Measurements from ENCODE around the gene PIGQ.
A peak's percentile ranks its signal among the peaks of the same experiment; 100 is the strongest.
"Not testable (repeated sequence)": the region's sequence is repeated elsewhere in the genome, so short reads cannot be mapped to it uniquely, and the experiment has no call there.

Gene PIGQ

DNA sequence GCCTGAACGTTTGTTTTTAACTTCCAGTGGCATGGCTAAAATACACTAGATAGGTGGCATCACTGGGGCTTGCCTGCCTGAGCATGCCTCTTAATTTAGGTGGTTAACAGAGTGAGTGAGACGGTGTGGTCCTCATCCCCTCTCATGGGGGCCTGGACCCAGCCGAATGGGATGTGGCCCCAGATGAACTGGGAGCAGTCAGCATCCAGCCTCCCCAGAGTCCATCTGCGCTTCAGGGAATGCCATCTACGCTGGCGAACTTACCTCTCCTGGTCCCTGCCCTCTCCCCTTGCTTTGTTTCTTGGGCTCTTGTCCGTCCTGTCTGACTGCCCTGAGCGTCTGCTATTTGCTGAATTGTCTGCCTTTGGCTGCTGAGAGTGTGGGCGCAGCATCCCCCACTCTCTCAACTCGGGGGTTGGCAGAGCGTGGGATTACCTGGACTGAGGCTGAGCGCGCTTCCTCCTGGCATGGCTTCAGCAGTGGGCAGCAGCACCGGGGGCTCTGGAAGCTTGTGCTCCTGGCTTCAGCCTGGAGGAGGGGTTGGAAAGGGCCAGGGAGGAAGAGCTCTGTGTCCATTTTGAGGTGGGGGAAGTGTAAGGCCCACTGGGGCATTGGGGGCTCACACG is 22.2 kb downstream of the PIGQ start:
- H3K4me3 ChIP-seq (ENCODE audit: low read length in 2 of 2): no peak overlapping the region
- H3K27ac ChIP-seq (ENCODE audit: low read length): no peak overlapping the region
- H3K27me3 ChIP-seq (ENCODE audit: control insufficient read depth in 1 of 2, insufficient read depth in 2 of 2, low read length in 2 of 2): no peaks in the 10 kb centered on the region
- H3K9ac ChIP-seq (ENCODE audit: low read length in 2 of 2): peak overlapping the region in 1 of 2 donors; percentile 21
- H3K4me1 ChIP-seq (ENCODE audit: control insufficient read depth, insufficient read depth, low read length): peaks cover 43% of the 10 kb centered on the region
- peaks cover 0 to 5% of the 10 kb centered on the region in 2 donors for H3K36me3 ChIP-seq (ENCODE audit: control insufficient read depth in 2 of 2, insufficient read depth in 2 of 2, low read length in 2 of 2)
- no peaks in the 10 kb centered on the region for H3K9me3 ChIP-seq (ENCODE audit: control insufficient read depth in 2 of 2, low read length in 2 of 2)

- no peak overlapping the region for H3K4me3 ChIP-seq (ENCODE audit: low read length in 2 of 2)
These were observed 22.9 kb downstream of the PIGQ start for GRCh38 chr16:592518-593306.

GRCh38 chr16:593406-593805 is 23.6 kb downstream of the PIGQ start:
- H3K27ac ChIP-seq (ENCODE audit: low read length): no peak overlapping the region
- H3K9ac ChIP-seq (ENCODE audit: low read length in 2 of 2): no peak overlapping the region
- peaks cover 30% of the 10 kb centered on the region for H3K4me1 ChIP-seq (ENCODE audit: control insufficient read depth, insufficient read depth, low read length)

More at GRCh38 chr16:592518-593306, 22.9 kb downstream of the PIGQ start:
- Histone ChIP-seq H3K27me3 (ENCODE audit: control insufficient read depth in 1 of 2, insufficient read depth in 2 of 2, low read length in 2 of 2) (no peaks in the 10 kb centered on the region), H3K27ac (ENCODE audit: low read length) (no peak overlapping the region), H3K36me3 (ENCODE audit: control insufficient read depth in 2 of 2, insufficient read depth in 2 of 2, low read length in 2 of 2) (peaks cover 0 to 5% of the 10 kb centered on the region in 2 donors), H3K4me1 (ENCODE audit: control insufficient read depth, insufficient read depth, low read length) (peaks cover 37% of the 10 kb centered on the region), H3K9me3 (ENCODE audit: control insufficient read depth in 2 of 2, low read length in 2 of 2) (no peaks in the 10 kb centered on the region), H3K9ac (ENCODE audit: low read length in 2 of 2) (no peak overlapping the region)

GRCh38 chr16:593807-594206 is 24.0 kb downstream of the PIGQ start:
- no peak overlapping the region for H3K9ac ChIP-seq (ENCODE audit: low read length in 2 of 2)
- H3K27me3 ChIP-seq (ENCODE audit: control insufficient read depth in 1 of 2, insufficient read depth in 2 of 2, low read length in 2 of 2): no peaks in the 10 kb centered on the region
- peaks cover 0 to 5% of the 10 kb centered on the region in 2 donors for H3K36me3 ChIP-seq (ENCODE audit: control insufficient read depth in 2 of 2, insufficient read depth in 2 of 2, low read length in 2 of 2)
- H3K27ac ChIP-seq (ENCODE audit: low read length): no peak overlapping the region
- no peaks in the 10 kb centered on the region for H3K9me3 ChIP-seq (ENCODE audit: control insufficient read depth in 2 of 2, low read length in 2 of 2)
- peaks cover 26% of the 10 kb centered on the region for H3K4me1 ChIP-seq (ENCODE audit: control insufficient read depth, insufficient read depth, low read length)
- no peak overlapping the region for H3K4me3 ChIP-seq (ENCODE audit: low read length in 2 of 2)

More at GRCh38 chr16:593406-593805, 23.6 kb downstream of the PIGQ start:
- Histone ChIP-seq H3K9me3 (ENCODE audit: control insufficient read depth in 2 of 2, low read length in 2 of 2) (no peaks in the 10 kb centered on the region), H3K36me3 (ENCODE audit: control insufficient read depth in 2 of 2, insufficient read depth in 2 of 2, low read length in 2 of 2) (peaks cover 0 to 5% of the 10 kb centered on the region in 2 donors), H3K27me3 (ENCODE audit: control insufficient read depth in 1 of 2, insufficient read depth in 2 of 2, low read length in 2 of 2) (no peaks in the 10 kb centered on the region), H3K4me3 (ENCODE audit: low read length in 2 of 2) (no peak overlapping the region)

GRCh38 chr16:595094-595528 is 25.3 kb downstream of the PIGQ start:
- Histone ChIP-seq H3K9me3 (ENCODE audit: control insufficient read depth in 2 of 2, low read length in 2 of 2) (no peaks in the 10 kb centered on the region), H3K9ac (ENCODE audit: low read length in 2 of 2) (no peak overlapping the region), H3K27ac (ENCODE audit: low read length) (no peak overlapping the region), H3K27me3 (ENCODE audit: control insufficient read depth in 1 of 2, insufficient read depth in 2 of 2, low read length in 2 of 2) (no peaks in the 10 kb centered on the region), H3K4me1 (ENCODE audit: control insufficient read depth, insufficient read depth, low read length) (peaks cover 25% of the 10 kb centered on the region), H3K36me3 (ENCODE audit: control insufficient read depth in 2 of 2, insufficient read depth in 2 of 2, low read length in 2 of 2) (peaks cover 3 to 11% of the 10 kb centered on the region in 2 donors), H3K4me3 (ENCODE audit: low read length in 2 of 2) (no peak overlapping the region)

GRCh38 chr16:595942-596735 is 26.4 kb downstream of the PIGQ start:
- Histone ChIP-seq H3K4me1 (ENCODE audit: control insufficient read depth, insufficient read depth, low read length) (peaks cover 16% of the 10 kb centered on the region), H3K9me3 (ENCODE audit: control insufficient read depth in 2 of 2, low read length in 2 of 2) (no peaks in the 10 kb centered on the region), H3K27me3 (ENCODE audit: control insufficient read depth in 1 of 2, insufficient read depth in 2 of 2, low read length in 2 of 2) (no peaks in the 10 kb centered on the region), H3K4me3 (ENCODE audit: low read length in 2 of 2) (no peak overlapping the region), H3K27ac (ENCODE audit: low read length) (no peak overlapping the region), H3K36me3 (ENCODE audit: control insufficient read depth in 2 of 2, insufficient read depth in 2 of 2, low read length in 2 of 2) (peaks cover 4 to 13% of the 10 kb centered on the region in 2 donors), H3K9ac (ENCODE audit: low read length in 2 of 2) (no peak overlapping the region)

DNA sequence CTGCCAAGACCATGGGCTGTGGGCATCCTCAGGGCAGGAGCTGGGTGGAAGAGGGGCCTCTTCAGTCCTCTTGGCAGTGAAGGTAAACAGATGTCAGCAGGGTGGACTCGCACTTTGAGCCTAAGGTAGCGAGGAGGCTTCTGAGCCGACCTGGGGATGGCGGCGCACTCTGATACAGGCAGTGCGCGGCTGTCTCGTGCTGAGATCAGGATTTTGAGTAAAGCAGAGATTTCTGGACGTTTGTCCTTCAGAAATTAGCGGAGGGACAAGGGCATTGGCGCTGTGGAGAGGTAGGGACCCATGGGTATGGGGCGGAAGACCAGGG is 26.9 kb downstream of the PIGQ start:
- Histone ChIP-seq H3K4me3 (ENCODE audit: low read length in 2 of 2) (no peak overlapping the region), H3K36me3 (ENCODE audit: control insufficient read depth in 2 of 2, insufficient read depth in 2 of 2, low read length in 2 of 2) (peaks cover 6 to 13% of the 10 kb centered on the region in 2 donors), H3K9ac (ENCODE audit: low read length in 2 of 2) (no peak overlapping the region), H3K9me3 (ENCODE audit: control insufficient read depth in 2 of 2, low read length in 2 of 2) (no peaks in the 10 kb centered on the region), H3K27ac (ENCODE audit: low read length) (no peak overlapping the region), H3K27me3 (ENCODE audit: control insufficient read depth in 1 of 2, insufficient read depth in 2 of 2, low read length in 2 of 2) (no peaks in the 10 kb centered on the region), H3K4me1 (ENCODE audit: control insufficient read depth, insufficient read depth, low read length) (peaks cover 12% of the 10 kb centered on the region)

- H3K36me3 ChIP-seq (ENCODE audit: control insufficient read depth in 2 of 2, insufficient read depth in 2 of 2, low read length in 2 of 2): peaks cover 6 to 13% of the 10 kb centered on the region in 2 donors
- not testable (repeated sequence) for H3K4me3 ChIP-seq (ENCODE audit: low read length in 2 of 2); H3K27me3 ChIP-seq (ENCODE audit: control insufficient read depth in 1 of 2, insufficient read depth in 2 of 2, low read length in 2 of 2); H3K27ac ChIP-seq (ENCODE audit: low read length); H3K9me3 ChIP-seq (ENCODE audit: control insufficient read depth in 2 of 2, low read length in 2 of 2); H3K9ac ChIP-seq (ENCODE audit: low read length in 2 of 2); H3K4me1 ChIP-seq (ENCODE audit: control insufficient read depth, insufficient read depth, low read length)
These were observed 27.9 kb downstream of the PIGQ start for GRCh38 chr16:597655-598054.

DNA sequence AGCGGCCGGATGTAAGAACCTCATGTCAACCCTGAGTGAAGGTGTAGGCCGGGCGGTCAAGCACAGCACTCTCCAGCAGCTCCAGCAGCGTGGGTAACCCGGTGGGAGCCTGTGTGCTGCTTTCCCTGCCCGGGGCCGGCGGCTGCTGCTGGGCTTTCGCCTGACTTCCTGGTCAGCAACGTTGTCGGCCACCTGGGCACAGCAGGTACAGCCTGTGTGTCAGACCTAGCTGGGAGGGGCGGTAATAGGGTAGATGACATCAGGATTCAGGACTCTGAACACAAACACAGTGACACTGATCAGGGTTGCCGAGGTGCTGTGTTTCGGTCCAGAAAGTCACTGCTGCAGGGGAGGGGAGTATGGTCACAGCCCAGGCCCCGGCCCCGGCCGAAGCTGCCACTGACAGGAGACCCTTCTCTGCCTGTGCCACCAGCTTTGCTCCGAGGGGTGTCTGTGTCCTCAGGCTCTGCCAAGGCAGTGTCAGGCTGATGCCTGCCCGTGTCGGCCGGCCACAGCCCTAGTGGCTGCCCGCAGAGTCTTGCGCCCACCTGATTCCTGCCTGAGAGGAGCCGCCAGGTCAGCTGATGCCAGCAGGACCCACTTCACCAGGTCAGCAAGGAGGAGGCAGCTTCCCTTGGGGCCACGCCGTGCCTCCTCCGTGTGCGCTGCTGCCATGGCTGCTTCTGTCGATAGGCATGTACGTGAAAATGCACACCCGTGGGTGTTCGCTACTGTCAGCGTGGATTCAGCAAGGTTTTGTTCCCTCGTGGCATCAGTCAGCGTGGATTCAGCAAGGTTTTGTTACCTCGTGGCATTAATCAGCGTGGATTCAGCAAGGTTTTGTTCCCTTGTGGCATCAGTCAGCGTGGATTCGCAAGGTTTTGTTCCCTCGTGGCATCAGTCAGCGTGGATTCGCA is 29.3 kb downstream of the PIGQ start:
- no peak overlapping the region for H3K27ac ChIP-seq (ENCODE audit: low read length)
- H3K27me3 ChIP-seq (ENCODE audit: control insufficient read depth in 1 of 2, insufficient read depth in 2 of 2, low read length in 2 of 2): no peaks in the 10 kb centered on the region
- H3K36me3 ChIP-seq (ENCODE audit: control insufficient read depth in 2 of 2, insufficient read depth in 2 of 2, low read length in 2 of 2): peaks cover 6 to 8% of the 10 kb centered on the region in 2 donors
- H3K9ac ChIP-seq (ENCODE audit: low read length in 2 of 2): no peak overlapping the region
- no peak overlapping the region for H3K4me3 ChIP-seq (ENCODE audit: low read length in 2 of 2)
- no peaks in the 10 kb centered on the region for H3K4me1 ChIP-seq (ENCODE audit: control insufficient read depth, insufficient read depth, low read length)
- H3K9me3 ChIP-seq (ENCODE audit: control insufficient read depth in 2 of 2, low read length in 2 of 2): no peaks in the 10 kb centered on the region

- no peaks in the 10 kb centered on the region for H3K27me3 ChIP-seq (ENCODE audit: control insufficient read depth in 1 of 2, insufficient read depth in 2 of 2, low read length in 2 of 2)
- H3K4me1 ChIP-seq (ENCODE audit: control insufficient read depth, insufficient read depth, low read length): no peaks in the 10 kb centered on the region
- no peak overlapping the region for H3K27ac ChIP-seq (ENCODE audit: low read length)
- H3K36me3 ChIP-seq (ENCODE audit: control insufficient read depth in 2 of 2, insufficient read depth in 2 of 2, low read length in 2 of 2): peaks cover 6 to 10% of the 10 kb centered on the region in 2 donors
- H3K9ac ChIP-seq (ENCODE audit: low read length in 2 of 2): no peak overlapping the region
- no peak overlapping the region for H3K4me3 ChIP-seq (ENCODE audit: low read length in 2 of 2)
- no peaks in the 10 kb centered on the region for H3K9me3 ChIP-seq (ENCODE audit: control insufficient read depth in 2 of 2, low read length in 2 of 2)
These were observed 31.0 kb downstream of the PIGQ start for GRCh38 chr16:600781-601180.

All from stomach smooth muscle (tissue), 2 donors.